H9 (cell line): ENCODE measurements around the gene PAFAH1B1. TPM values are rescaled to one million over a fixed set of nuclear protein-coding genes. Genes with fewer than 3 reads are reported as not detected.

Experiments
- DNase-seq: peaks from one replicate; pipeline ENCODE4 v3.0.0-alpha.2; 2017
- H2AFZ ChIP-seq: one replicate; pipeline ENCODE4 v1.6.1; 2013; ENCODE audit warnings: mild to moderate bottlenecking, low read length, control low read depth, moderate library complexity
- H2AK5ac ChIP-seq: 2 replicates; pipeline ENCODE4 v1.6.1; 2013; ENCODE audit warnings: low read length, control low read depth, mixed read lengths; ENCODE audit not compliant: insufficient read length
- H2BK120ac ChIP-seq: one replicate; pipeline ENCODE4 v1.6.1; 2013; ENCODE audit warnings: low read depth, mild to moderate bottlenecking, low read length, control low read depth, inconsistent platforms; ENCODE audit not compliant: poor library complexity, severe bottlenecking
- H2BK12ac ChIP-seq: 2 replicates; pipeline ENCODE4 v1.6.1; 2013; ENCODE audit warnings: low read length, control low read depth, mixed read lengths, low read depth; ENCODE audit not compliant: insufficient read length
- H2BK15ac ChIP-seq: 2 replicates; pipeline ENCODE4 v1.6.1; 2013; ENCODE audit warnings: low read depth, low read length, control low read depth
- H2BK20ac ChIP-seq: one replicate; pipeline ENCODE4 v1.6.1; 2013; ENCODE audit warnings: low read depth, mild to moderate bottlenecking, low read length, control low read depth, inconsistent platforms; ENCODE audit not compliant: poor library complexity, severe bottlenecking
- H2BK5ac ChIP-seq: 2 replicates; pipeline ENCODE4 v1.6.1; 2013; ENCODE audit warnings: low read length, control low read depth, mixed read lengths; ENCODE audit not compliant: insufficient read length
- H3K14ac ChIP-seq: 2 replicates; pipeline ENCODE4 v1.6.1; 2013; ENCODE audit warnings: low read length, control low read depth; ENCODE audit not compliant: insufficient read depth
- H3K18ac ChIP-seq: 2 replicates; pipeline ENCODE4 v1.6.1; 2013; ENCODE audit warnings: low read depth, mild to moderate bottlenecking, mixed read lengths, low read length, control low read depth; ENCODE audit not compliant: insufficient read length
- H3K23ac ChIP-seq: 2 replicates; pipeline ENCODE4 v1.6.1; 2013; ENCODE audit warnings: low read length, control low read depth, mixed read lengths, low read depth; ENCODE audit not compliant: insufficient read length
- H3K23me2 ChIP-seq: 2 replicates; pipeline ENCODE4 v1.6.1; 2013; ENCODE audit warnings: low read depth, mild to moderate bottlenecking, mixed read lengths, low read length, control low read depth; ENCODE audit not compliant: insufficient read length, poor library complexity, severe bottlenecking
- H3K27ac ChIP-seq: 2 replicates; pipeline ENCODE4 v1.5.1; 2013; ENCODE audit warnings: low read length, control low read depth, mixed read lengths, low read depth; ENCODE audit not compliant: insufficient read length
- H3K27me3 ChIP-seq: 2 replicates; pipeline ENCODE4 v1.6.1; 2013; ENCODE audit warnings: low read length, control low read depth, inconsistent platforms; ENCODE audit not compliant: insufficient read depth
- H3K4ac ChIP-seq: 2 replicates; pipeline ENCODE4 v1.6.1; 2013; ENCODE audit warnings: low read depth, mild to moderate bottlenecking, control low read depth, inconsistent platforms, low read length, moderate library complexity
- H3K4me1 ChIP-seq: 2 replicates; pipeline ENCODE4 v1.6.1; 2013; ENCODE audit warnings: low read length, control low read depth, inconsistent platforms; ENCODE audit not compliant: insufficient read depth
- H3K4me2 ChIP-seq: 2 replicates; pipeline ENCODE4 v1.6.1; 2013; ENCODE audit warnings: low read length, control low read depth, mixed read lengths; ENCODE audit not compliant: insufficient read length, insufficient read depth
- H3K56ac ChIP-seq: 2 replicates; pipeline ENCODE4 v1.6.1; 2013; ENCODE audit warnings: low read depth, mild to moderate bottlenecking, mixed read lengths, low read length, control low read depth; ENCODE audit not compliant: insufficient read length
- H3K79me1 ChIP-seq: 2 replicates; pipeline ENCODE4 v1.6.1; 2013; ENCODE audit warnings: low read depth, mild to moderate bottlenecking, moderate library complexity, low read length, control low read depth, inconsistent platforms; ENCODE audit not compliant: insufficient read depth, poor library complexity, severe bottlenecking
- H3K79me2 ChIP-seq: 2 replicates; pipeline ENCODE4 v1.6.1; 2013; ENCODE audit warnings: low read length, control low read depth, inconsistent platforms; ENCODE audit not compliant: insufficient read depth
- H3K9ac ChIP-seq: 2 replicates; pipeline ENCODE4 v1.6.1; 2013; ENCODE audit warnings: low read length, control low read depth, mixed read lengths; ENCODE audit not compliant: insufficient read length; ENCODE audit errors: extremely low read depth
- H3K9me3 ChIP-seq: one replicate; pipeline ENCODE4 v1.6.1; 2013; ENCODE audit warnings: low read depth, low read length, inconsistent platforms; ENCODE audit not compliant: control insufficient read depth
- H3T11ph ChIP-seq: one replicate; pipeline ENCODE4 v1.6.1; 2013; ENCODE audit warnings: mild to moderate bottlenecking, low read length, control low read depth, inconsistent platforms
- H4K20me1 ChIP-seq: one replicate; pipeline ENCODE4 v1.6.1; 2013; ENCODE audit not compliant: control insufficient read depth, insufficient read length, insufficient read depth
- H4K5ac ChIP-seq: 2 replicates; pipeline ENCODE4 v1.6.1; 2013; ENCODE audit warnings: low read depth, mild to moderate bottlenecking, mixed read lengths, low read length, control low read depth; ENCODE audit not compliant: insufficient read length
- H4K8ac ChIP-seq: replicated peaks from 2 replicates; pipeline ENCODE4 v1.6.1; 2013; ENCODE audit warnings: low read length, control low read depth, mixed read lengths, low read depth; ENCODE audit not compliant: insufficient read length
- H4K91ac ChIP-seq: 2 replicates; pipeline ENCODE4 v1.6.1; 2013; ENCODE audit warnings: low read depth, mild to moderate bottlenecking, moderate library complexity, mixed read lengths, low read length, control low read depth; ENCODE audit not compliant: insufficient read length
- H3K27ac Mint-ChIP-seq, 3 experiments: 2 replicates in 2 of 3; 3 replicates in 1 of 3; pipeline ENCODE4 v1.8.0; 2020 to 2021; ENCODE audit warnings: mixed read lengths in 3 of 3, mild to moderate bottlenecking in 1 of 3, moderate library complexity in 1 of 3
- H3K27me3 Mint-ChIP-seq: 2 replicates; pipeline ENCODE4 v1.8.0; 2021; ENCODE audit warnings: low read depth, mild to moderate bottlenecking, moderate library complexity, mixed read lengths
- H3K36me3 Mint-ChIP-seq, 3 experiments: 2 replicates in 2 of 3; 3 replicates in 1 of 3; pipeline ENCODE4 v1.8.0; 2020 to 2021; ENCODE audit warnings: low read depth in 3 of 3, mixed read lengths in 3 of 3; ENCODE audit not compliant: insufficient read depth in 1 of 3
- H3K4me1 Mint-ChIP-seq, 2 experiments: 2 replicates each; pipeline ENCODE4 v1.8.0; 2020; ENCODE audit warnings: mixed read lengths in 2 of 2
- H3K4me3 Mint-ChIP-seq, 2 experiments: 2 replicates in 1 of 2; 3 replicates in 1 of 2; pipeline ENCODE4 v1.8.0; 2020 to 2021; ENCODE audit warnings: mild to moderate bottlenecking in 2 of 2, mixed read lengths in 2 of 2, moderate library complexity in 1 of 2
- H3K9me3 Mint-ChIP-seq, 2 experiments: 2 replicates in 1 of 2; 3 replicates in 1 of 2; pipeline ENCODE4 v1.8.0; 2020; ENCODE audit warnings: mild to moderate bottlenecking in 2 of 2, mixed read lengths in 2 of 2, moderate library complexity in 1 of 2
- CTCF ChIP-seq: fragments of 200-600 bp; sonication (generic); conservative IDR thresholded peaks from 3 replicates; pipeline ENCODE4 v1.8.0; 2021; ENCODE audit warnings: antibody characterized with exemption, mild to moderate bottlenecking
- WGBS: extraction: QIAGEN DNeasy Blood & Tissue Kit; methylation state at CpG from one replicate; pipeline ENCODE4 v1.1.7; 2013; ENCODE audit warnings: missing lambda C conversion rate, low lambda C conversion rate, mixed read lengths; ENCODE audit not compliant: insufficient read length; ENCODE audit errors: extremely low coverage; 5-methylcytosine and 5-hydroxymethylcytosine counted together
- microRNA-seq: library from miRNA; unstranded; fragments of <30 nt; microRNA quantifications from one replicate; pipeline ENCODE4, GENCODE V29; 2020; ENCODE audit warnings: borderline microRNAs expressed
- total RNA-seq: library from RNA; stranded (reverse); gene quantifications from 2 replicates; pipeline ENCODE4 v1.2.1, GENCODE V29; 2021

The PAFAH1B1 gene
- total RNA-seq, 1 experiment from 2014 or later: 134 TPM

DNA sequence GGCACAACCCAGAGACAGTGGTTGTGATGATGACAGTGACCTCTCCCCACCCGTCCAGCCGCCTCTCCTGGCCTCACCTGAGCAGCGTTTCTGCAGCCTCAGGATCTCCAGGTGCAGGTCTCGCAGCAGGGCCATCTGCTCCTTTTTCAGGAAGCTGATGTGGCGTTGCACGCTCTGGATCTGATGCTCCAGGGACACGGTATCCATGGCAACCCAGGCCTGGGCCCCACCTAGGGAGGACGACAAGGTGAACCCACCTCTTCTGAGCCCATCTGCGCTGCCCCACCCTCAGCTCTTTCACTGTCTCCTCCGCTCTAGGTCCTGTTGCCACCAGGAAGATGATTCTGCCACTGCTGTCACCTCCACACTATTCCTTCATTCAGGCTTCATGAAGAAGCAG is 141.5 kb downstream of the PAFAH1B1 start:
- H3K4me1 ChIP-seq: no peaks in the 10 kb centered on the region
- no peak overlapping the region for H3K18ac ChIP-seq
- Mint-ChIP-seq H3K4me1 (no peaks in the 10 kb centered on the region), H3K4me3 (no peak overlapping the region), H3K27me3 (no peaks in the 10 kb centered on the region; the same call in 1 of the 2 replicates), H3K36me3 (peaks cover 0 to 13% (median 13%) of the 10 kb centered on the region in 3 experiments; a peak in 4 of 7 replicates), H3K9me3 (no peaks in the 10 kb centered on the region), H3K27ac (no peak overlapping the region)
- no peaks in the 10 kb centered on the region for H3K79me2 ChIP-seq
- no peak overlapping the region for H3K9ac ChIP-seq
- H3K4ac ChIP-seq: no peak overlapping the region
- no peak overlapping the region for H2BK15ac ChIP-seq
- no peak overlapping the region for H3K23ac ChIP-seq
- H4K91ac ChIP-seq: no peak overlapping the region
- H3K56ac ChIP-seq: no peak overlapping the region
- no peak overlapping the region for H3K14ac ChIP-seq
- no peaks in the 10 kb centered on the region for H3K27me3 ChIP-seq
- TF ChIP-seq CTCF: no peak
- no peak overlapping the region for H4K8ac ChIP-seq
- H2BK20ac ChIP-seq: no peak overlapping the region
- H2BK12ac ChIP-seq: no peak overlapping the region
- H3K27ac ChIP-seq: no peak overlapping the region
- peaks cover 4% of the 10 kb centered on the region for H3K23me2 ChIP-seq
- H3K9me3 ChIP-seq: no peaks in the 10 kb centered on the region
- no peak overlapping the region for H2AK5ac ChIP-seq
- H3T11ph ChIP-seq: no peak overlapping the region
- H2AFZ ChIP-seq: no peak overlapping the region
- DNase-seq: no peak
- no CpG with 5 or more reads among the region's 10 CpGs for WGBS
- no peak overlapping the region for H2BK120ac ChIP-seq
- H3K4me2 ChIP-seq: no peak overlapping the region
- no peak overlapping the region for H4K5ac ChIP-seq
- H2BK5ac ChIP-seq: no peak overlapping the region
- H4K20me1 ChIP-seq: no peaks in the 10 kb centered on the region
- no peaks in the 10 kb centered on the region for H3K79me1 ChIP-seq

Small RNA genes within 50 kb of the gene (microRNA-seq; reads per million reads assigned to microRNA genes)
- not detected for gene MIR6776

Other genes with a start within 250 kb of the PAFAH1B1 start
- gene MNT, start 192.6 kb upstream of the PAFAH1B1 start, total RNA-seq: 37.4 and 38.9 TPM in 2 replicates
- 55.4 and 55.9 TPM in 2 replicates for gene METTL16, start 81.8 kb upstream of the PAFAH1B1 start, total RNA-seq
- gene CLUH, start 118.1 kb downstream of the PAFAH1B1 start, total RNA-seq: 91.3 and 97.0 TPM in 2 replicates
- gene CCDC92B, start 156.0 kb downstream of the PAFAH1B1 start, total RNA-seq: 7.1 and 8.0 TPM in 2 replicates
- gene RAP1GAP2, start 202.8 kb downstream of the PAFAH1B1 start, total RNA-seq: 32.2 and 33.8 TPM in 2 replicates